GM10248 (cell line): Measurements from ENCODE around the gene SLC25A34.

Experiments
- CTCF ChIA-PET: fragments of 300-600 bp; sonication (Branson Sonifier 250); formaldehyde crosslinking; extraction: SDS; loops from one replicate; lab custom pipeline; 2021; ENCODE audit warnings: antibody characterized with exemption; lab: Yijun Ruan, JAX
- POLR2A ChIA-PET: fragments of 350-650 bp; sonication (Branson Sonifier 250); formaldehyde crosslinking; extraction: SDS; loops from one replicate; lab custom pipeline; 2020; ENCODE audit warnings: antibody characterized with exemption; lab: Yijun Ruan, JAX
- DNase-seq: peaks from one replicate; pipeline ENCODE4 v3.0.0; 2012; ENCODE audit errors: extremely low spot score
- TF ChIP-seq, protein P1 (sequence below): IDR thresholded peaks from 2 replicates; pipeline ENCODE4 v1.5.1; 2012; ENCODE audit warnings: mild to moderate bottlenecking, low read depth; ENCODE audit errors: extremely low read depth, missing control alignments, control extremely low read depth

The SLC25A34 gene

DNA sequence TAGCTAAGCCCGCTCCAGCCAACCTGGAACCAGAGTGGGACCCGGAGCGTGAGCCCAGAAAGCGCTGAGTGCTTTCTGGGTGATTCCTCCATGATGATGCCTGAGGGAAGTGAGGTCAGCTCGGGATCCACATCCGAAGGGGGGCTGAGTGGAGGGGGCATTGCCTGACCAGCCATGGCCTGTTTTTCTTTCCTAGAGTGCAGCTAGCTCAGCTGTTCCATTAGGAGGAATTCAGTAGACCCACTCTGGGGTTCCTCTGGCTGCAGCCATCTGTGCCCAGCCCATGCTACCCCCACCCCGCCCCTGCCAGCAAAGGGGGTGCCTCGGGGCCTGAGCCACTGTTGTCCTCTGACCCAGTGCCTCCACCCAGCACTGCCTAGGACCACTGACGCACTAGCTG, 9.6 kb upstream of the SLC25A34 start:
- no peak for DNase-seq
- TF ChIP-seq, protein P1, sequence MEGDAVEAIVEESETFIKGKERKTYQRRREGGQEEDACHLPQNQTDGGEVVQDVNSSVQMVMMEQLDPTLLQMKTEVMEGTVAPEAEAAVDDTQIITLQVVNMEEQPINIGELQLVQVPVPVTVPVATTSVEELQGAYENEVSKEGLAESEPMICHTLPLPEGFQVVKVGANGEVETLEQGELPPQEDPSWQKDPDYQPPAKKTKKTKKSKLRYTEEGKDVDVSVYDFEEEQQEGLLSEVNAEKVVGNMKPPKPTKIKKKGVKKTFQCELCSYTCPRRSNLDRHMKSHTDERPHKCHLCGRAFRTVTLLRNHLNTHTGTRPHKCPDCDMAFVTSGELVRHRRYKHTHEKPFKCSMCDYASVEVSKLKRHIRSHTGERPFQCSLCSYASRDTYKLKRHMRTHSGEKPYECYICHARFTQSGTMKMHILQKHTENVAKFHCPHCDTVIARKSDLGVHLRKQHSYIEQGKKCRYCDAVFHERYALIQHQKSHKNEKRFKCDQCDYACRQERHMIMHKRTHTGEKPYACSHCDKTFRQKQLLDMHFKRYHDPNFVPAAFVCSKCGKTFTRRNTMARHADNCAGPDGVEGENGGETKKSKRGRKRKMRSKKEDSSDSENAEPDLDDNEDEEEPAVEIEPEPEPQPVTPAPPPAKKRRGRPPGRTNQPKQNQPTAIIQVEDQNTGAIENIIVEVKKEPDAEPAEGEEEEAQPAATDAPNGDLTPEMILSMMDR, result no peak
- ChIA-PET CTCF (interaction anchor here (1.1 to 1.5 kb wide), 2 partner anchors 9 to 114 kb away, joined by 3 read pairs; no protein-coding TSS in a partner anchor), POLR2A (no interaction called here)

DNA sequence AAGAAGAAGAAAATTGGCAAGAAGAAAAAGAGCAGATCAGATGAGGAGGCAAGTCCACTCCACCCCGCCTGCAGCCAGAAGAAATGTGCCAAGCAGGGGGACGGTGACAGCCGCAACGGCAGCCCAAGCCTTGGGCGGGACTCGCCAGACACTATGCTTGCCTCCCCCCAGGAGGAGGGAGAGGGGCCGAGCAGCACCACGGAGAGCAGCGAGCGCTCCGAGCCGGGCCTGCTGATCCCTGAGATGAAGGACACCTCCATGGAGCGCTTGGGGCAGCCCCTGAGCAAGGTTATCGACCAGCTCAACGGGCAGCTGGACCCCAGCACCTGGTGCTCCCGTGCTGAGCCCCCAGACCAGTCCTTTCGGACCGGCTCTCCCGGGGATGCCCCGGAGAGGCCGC, 9.0 kb upstream of the SLC25A34 start:
- TF ChIP-seq, protein P1, result no peak
- DNase-seq, result no peak
- ChIA-PET CTCF (interaction anchor here (1.1 to 1.5 kb wide), 2 partner anchors 9 to 114 kb away, joined by 3 read pairs; no protein-coding TSS in a partner anchor), POLR2A (no interaction called here)

DNA sequence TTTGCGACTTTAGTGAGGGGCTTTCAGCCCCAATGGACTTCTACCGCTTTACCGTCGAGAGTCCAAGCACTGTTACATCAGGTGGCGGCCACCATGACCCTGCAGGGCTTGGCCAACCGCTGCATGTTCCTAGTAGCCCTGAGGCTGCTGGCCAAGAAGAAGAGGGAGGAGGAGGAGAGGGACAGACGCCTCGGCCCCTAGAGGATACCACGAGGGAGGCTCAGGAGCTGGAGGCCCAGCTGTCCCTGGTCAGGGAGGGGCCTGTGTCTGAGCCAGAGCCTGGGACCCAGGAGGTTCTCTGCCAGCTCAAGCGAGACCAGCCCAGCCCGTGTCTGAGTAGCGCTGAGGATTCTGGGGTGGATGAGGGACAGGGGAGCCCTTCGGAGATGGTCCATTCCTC, 8.6 kb upstream of the SLC25A34 start:
- TF ChIP-seq, protein P1, result no peak
- no peak for DNase-seq
- CTCF ChIA-PET, result interaction anchor here (1.1 kb wide), 1 partner anchor 115 kb away, joined by 3 read pairs; no protein-coding TSS in a partner anchor
- POLR2A ChIA-PET, result no interaction called here

DNA sequence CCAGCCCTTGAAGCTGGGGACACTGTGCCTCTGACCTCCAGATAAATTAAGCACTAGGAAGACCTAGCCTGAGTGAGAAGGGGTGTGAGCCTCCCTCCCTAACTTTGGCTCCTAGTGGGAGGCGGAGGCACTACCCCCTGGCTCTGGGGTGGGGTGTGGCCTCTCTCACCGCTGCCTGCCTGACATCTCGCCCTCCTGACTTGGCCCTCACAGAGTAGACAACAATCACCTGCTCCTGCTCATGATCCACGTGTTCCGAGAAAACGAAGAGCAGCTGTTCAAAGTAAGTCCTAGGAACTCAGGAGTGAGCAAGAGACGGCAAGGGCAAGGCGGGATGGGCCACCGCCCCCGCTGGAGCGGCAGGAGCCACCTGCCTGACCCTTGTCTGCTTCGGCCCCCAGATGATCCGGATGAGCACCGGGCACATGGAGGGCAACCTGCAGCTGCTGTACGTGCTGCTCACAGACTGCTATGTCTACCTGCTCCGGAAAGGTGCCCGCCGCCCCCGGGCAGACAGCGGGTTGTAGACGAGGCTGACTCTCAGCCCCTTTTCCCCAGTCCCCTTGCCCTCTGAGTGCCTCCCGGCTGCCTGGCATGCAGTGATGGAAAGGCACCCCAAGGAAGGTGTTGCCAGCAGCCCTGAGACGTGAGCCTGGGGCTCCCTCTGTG, 8.1 kb upstream of the SLC25A34 start:
- DNase-seq, result no peak
- ChIA-PET CTCF (no interaction called here), POLR2A (no interaction called here)
- TF ChIP-seq, protein P1, result no peak

DNA sequence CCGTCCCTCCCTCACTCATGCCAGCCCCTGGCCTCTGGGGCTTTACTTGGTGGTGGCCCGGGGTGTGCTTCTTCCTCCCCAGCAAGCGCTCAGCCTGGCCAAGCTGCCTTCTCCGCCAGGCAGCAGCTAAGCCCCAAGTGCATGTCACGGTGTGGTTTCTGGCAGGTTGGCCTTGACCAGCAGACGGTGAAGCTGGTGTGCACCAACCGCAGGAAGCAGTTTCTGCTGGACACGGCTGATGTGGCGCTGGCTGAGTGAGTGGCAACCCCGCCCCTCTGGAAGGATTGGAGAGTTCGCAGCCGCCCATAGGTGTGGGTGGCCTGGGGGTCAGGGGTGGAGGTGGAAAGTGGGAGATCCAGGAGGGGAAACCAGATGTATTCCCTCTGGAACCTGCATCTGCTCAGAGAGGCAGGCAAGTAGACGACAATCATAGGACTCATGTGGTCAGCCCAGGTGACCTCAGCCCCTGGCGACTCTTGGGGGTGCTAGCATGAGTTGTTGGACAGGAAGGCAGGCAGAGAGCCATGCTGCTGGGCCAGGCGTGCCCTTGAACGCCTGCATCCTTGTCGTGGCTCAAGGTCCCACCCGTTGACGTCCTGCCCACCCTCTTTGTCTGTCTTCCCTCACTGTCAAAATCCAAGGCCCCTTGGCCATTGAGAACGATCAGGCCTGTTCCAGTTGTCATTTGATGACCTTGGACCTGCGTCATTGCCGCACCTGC, 7.0 kb upstream of the SLC25A34 start:
- ChIA-PET CTCF (no interaction called here), POLR2A (no interaction called here)
- TF ChIP-seq, protein P1, result no peak
- no peak for DNase-seq

GRCh38 chr1:15730423-15730822, 5.6 kb upstream of the SLC25A34 start:
- ChIA-PET CTCF (interaction anchor here (3.1 kb wide), 1 partner anchor 11 kb away, joined by 11 read pairs; no protein-coding TSS in a partner anchor), POLR2A (no interaction called here)
- TF ChIP-seq, protein P1, result no peak
- no peak for DNase-seq
